ENCODE results near the gene TNS3.
"Not testable (repeated sequence)": the region's sequence is repeated elsewhere in the genome, so short reads cannot be mapped to it uniquely, and the experiment has no call there.

Gene TNS3

GRCh38 chr7:47482013-47482875, 99.7 kb downstream of the TNS3 start:
- peak; percentile 92 for DNase-seq

GRCh38 chr7:47481541-47482012, 100.3 kb downstream of the TNS3 start:
- no peak for DNase-seq

- no peak for DNase-seq
Measured at GRCh38 chr7:47480576-47481538, 101.1 kb downstream of the TNS3 start.

DNA sequence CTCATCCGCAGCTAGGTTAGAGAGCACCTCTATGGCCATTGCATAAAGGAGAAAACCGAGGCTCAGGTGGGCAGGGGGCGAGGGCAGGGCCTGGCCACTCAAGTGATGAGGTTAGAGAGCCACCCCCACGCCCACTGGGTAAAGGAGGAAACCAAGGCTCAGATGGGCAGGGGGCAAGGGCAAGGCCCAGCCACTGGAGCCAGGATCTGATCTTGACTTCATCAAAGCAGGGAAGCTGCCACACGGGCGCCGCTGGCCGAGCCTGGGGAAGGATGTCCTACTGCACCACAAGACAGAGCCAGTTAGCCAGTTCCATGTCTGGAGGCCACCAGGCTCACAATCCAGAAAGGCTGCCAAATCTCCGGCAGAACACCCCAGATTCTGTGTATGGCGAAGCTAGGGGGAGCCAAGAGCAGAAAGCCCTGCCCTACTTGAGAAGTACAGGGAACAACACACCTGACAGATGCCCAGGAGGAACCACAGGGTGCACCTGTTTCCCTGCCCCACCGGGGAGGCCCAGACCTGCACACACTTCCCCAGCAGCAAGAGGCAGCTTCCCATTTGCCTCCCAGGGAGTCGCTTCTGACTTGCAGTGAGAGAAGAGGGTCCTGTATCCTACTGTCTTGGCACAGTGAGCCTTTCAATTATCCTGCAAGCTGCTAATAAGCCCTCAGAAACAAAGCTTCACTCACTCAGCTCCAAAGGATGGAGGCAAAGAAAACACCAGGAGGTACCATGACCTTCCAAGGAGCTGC, 101.9 kb downstream of the TNS3 start:
- no peak for DNase-seq

DNA sequence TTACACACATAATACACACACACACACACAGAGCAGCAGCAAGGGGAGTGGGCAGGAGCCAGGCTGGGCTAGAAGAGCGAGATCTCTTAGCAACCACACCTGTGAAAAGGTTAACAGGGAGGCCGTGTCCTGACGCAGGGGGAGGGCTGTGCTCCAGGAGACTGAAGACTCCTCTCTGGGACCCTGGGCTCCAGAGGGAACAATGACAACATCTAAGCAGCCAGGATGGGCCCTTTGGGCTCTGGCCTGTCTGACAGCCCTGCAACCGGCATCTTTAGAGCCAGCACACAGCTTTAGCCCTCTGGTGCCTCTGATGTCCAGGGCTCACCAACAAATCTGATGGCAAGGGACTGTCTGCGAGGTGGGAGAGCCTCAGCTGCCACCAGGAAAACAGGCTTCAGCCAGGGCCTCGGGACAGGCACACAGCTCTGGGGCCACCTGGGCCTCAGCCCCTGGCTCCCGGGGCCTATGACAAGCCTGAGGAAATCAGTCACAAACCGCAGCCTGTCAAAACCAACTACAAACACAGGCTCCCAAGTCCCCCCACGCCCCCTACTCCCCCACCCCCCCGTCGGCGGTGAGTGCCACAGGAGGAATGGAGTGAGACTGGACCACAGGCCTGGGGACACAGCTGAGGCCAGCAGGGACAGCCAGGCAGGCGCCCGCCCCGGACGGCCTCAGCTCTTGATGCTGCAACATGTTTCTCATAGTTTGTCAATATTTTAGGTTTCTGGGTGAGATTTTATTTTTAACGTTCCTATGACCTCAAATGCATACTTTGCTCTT, 102.8 kb downstream of the TNS3 start:
- peak; percentile 36 for DNase-seq

DNA sequence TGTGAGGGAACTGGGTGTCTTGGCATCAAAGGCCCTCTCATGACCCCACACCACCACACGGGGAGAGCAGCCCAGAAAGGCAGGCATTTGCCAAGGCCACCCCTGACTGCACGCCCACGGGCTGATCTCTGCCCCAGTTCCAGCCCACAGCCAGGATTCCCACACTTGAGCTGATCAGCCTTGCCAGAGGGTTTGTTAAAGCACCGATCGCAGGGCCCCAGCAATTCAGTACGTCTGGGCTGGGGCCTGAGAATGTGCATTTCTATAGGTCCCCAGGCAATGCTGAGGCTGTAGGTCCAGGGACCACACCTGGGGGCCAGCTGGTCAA, 103.9 kb downstream of the TNS3 start:
- no peak for DNase-seq

DNA sequence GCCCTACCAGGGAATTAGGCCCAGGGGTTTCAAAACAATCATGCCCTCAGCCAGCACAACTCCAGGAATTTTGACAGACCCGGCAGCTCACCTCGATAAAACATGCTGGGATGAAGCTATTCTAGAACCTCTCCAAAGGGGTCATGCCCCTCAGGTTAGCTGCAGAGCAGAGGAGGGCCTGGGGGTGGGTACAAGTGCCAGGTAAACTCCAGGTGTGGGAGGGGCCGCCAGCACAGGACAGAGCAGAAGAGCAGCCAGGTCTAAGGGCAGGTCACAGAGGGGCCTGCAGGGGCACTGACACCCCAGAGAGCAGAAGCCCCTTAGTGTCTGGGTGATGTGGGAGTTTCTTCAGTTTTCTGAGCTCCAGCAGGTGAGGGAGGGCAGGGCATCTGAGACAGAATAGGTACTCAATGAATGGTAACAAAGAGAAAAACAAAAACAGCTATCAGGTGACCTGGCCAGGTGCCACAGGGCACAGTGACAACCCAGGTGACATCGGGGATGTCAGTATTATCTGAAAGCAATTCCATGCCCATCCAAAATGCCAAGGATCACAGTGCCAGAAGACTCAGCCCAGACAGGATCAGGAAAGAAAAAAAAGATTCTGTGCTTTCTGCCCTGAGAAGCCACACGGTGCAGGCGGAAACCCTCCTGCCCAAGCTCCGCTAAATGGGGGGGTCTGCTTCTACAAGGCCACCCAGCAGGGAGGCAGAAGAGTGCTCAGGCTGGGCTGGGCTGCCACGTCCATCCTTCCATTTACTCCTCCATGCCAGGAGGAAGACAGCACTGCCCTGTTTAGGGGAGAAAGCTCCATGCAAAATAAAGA, 104.5 kb downstream of the TNS3 start:
- no peak for DNase-seq

DNA sequence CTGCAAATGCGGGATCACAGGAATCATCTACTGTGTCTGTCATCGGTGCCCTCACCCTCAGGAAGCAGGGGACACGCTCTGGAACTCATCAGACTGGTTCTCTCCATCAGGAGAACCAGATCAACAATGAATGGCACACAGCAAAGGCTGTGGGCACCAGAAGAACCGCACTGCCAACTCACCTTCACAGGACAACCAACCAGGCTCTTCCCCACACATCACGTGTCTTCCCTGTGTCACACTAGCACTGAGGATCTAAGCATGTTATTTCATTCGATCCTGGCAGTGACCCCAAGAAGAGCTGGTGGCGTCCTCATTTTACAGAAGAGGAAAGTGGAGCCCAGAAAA, 106.1 kb downstream of the TNS3 start:
- DNase-seq, result no peak

GRCh38 chr7:47474937-47475879, 106.7 kb downstream of the TNS3 start:
- DNase-seq, result peak; percentile 95

- DNase-seq, result no peak
Measured at GRCh38 chr7:47474211-47474936, 107.5 kb downstream of the TNS3 start.

GRCh38 chr7:47473499-47474210, 108.3 kb downstream of the TNS3 start:
- peak; percentile 41 for DNase-seq

DNA sequence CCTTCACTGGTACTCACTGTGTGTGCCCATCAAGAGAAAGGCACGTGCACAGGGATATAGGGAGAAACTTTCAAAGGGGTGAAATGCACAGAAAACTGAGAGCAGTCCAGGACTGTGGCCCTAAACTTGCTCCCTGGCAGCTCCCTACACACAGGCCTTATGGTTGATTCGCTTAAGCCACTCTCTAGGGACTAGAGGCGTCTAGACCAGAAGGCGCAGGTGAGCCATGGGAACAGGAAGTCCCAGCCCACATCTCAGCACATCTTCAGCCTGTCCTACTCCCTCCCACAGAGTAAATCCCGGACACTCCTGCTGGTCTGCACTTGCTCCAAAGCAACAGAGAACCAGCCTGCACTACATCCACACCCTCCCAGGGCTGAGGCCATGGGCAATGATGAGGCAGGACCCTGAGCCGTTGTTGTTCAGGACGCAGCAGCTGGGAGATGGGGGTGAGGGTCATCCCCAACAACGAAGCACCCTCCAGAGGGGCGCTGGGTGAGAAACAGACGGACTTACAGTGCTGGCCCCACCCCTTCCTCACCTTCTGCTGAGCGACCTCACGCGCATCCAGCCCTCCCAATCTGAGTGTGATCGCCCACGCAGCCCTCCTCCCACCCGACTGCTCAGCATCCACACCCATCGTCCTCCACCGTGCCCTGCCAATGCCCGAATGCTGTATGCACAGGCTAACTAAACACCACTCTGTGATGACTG, 109.3 kb downstream of the TNS3 start:
- no peak for DNase-seq

DNA sequence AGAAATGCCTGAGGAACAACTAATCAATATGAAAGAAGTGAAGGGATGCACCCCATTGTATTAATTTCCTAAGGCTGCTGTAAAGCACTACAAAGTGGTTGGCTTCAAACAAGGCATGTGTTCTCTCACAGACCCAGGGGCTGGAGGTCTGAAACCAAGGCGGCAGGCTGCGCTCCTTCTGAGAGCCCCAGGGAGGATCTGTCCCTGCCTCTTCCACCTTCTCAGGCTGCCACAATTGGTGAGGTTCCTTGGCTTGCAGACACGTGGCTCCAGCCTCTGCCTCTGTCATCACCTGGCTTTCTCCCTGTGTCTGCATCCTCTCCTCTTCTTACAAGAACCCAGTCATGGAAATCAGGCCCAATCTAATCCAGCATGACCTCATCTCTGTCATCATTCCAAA, 110.1 kb downstream of the TNS3 start:
- no peak for DNase-seq

GRCh38 chr7:47471358-47471703, 110.6 kb downstream of the TNS3 start:
- DNase-seq, result no peak

DNA sequence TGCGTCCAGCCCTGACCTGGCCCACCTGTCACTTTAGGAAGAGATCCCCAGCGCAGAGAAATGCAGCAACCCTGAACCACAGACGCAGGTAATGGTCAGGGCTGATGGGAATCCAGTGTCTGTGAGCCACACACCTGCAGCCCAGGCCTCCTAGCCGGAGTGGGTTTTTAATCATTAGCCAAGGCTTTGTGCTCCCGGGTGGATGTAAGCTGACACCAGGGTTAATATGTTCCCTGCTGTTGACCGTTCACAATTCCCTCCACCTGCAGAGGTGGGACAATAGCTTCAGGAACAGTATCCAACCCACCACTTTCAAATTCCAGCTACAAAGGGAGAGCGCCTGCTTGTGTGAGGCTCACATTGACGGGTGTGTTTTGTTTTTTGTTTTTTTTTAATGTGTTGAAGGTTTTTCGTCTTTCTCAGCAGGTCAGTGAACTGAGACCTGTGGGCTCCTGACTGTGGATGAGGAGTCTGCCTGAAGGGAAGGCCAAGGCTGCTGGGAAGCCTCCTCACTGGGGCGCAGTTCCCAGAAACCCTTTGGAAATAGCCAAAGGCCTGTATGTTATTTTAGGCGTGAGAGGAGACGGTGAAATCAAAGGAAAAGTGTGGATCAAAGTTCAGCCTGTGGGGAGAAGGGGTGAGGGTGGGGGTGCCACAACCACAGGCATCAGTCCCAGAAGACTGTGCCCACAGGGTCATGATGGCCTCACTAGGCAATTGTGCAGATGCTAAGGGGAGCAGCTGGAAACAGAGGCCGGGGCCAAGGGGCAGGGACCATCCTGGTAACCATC, 111.1 kb downstream of the TNS3 start:
- no peak for DNase-seq

GRCh38 chr7:47469846-47470245, 112.1 kb downstream of the TNS3 start:
- not testable (repeated sequence) for DNase-seq

DNA sequence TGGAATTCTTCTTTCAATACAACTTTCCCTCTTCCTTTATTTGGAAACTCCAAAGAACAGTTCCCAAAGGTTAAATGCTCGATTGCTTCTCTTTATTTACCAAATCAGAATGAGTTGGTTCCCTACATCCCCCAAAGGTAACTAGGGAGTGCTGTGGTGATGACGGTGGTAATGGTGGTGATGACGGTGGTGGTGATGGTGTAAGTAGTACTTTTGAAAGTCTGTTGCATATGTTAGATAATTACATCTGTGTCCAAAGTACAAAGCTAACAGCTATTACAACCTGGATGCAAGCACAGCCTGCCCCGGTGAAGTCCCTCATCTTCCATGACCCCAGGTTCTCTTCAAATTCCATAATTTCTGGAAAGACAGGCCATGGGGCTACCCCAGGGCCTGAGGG, 115.1 kb downstream of the TNS3 start:
- no peak for DNase-seq

All from hematopoietic multipotent progenitor cell treated with erythropoietin and hydrocortisone succinate and interleukin-3 and kit ligand, for 4 days (in vitro differentiated cells).